Lower lobe of right lung (tissue), 2 donors: Measurements from ENCODE around the gene PTPRN2. TPM values are rescaled to one million over a fixed set of nuclear protein-coding genes. Genes with fewer than 3 reads are reported as not detected.

ENCODE experiments used
- ATAC-seq, 2 donors: fragments of 200-7000 bp; cut with Tn5 transposase; one replicate each; pipeline ENCODE4 v1.9.1; 2020 to 2022; ENCODE audit warnings: mild to moderate bottlenecking in 2 of 2, moderate library complexity in 2 of 2
- DNase-seq: peaks from one replicate; pipeline ENCODE4 v3.0.0-alpha.2; 2020
- H3K27ac ChIP-seq: fragments of 200-600 bp; one replicate; pipeline ENCODE4 v1.8.0; 2022
- H3K27me3 ChIP-seq: fragments of 200-600 bp; one replicate; pipeline ENCODE4 v1.8.0; 2022; ENCODE audit warnings: low read depth
- H3K36me3 ChIP-seq: fragments of 200-600 bp; one replicate; pipeline ENCODE4 v1.8.0; 2022; ENCODE audit warnings: mild to moderate bottlenecking
- H3K4me1 ChIP-seq: fragments of 200-600 bp; one replicate; pipeline ENCODE4 v1.8.0; 2022
- H3K4me3 ChIP-seq: fragments of 200-600 bp; one replicate; pipeline ENCODE4 v1.8.0; 2022; ENCODE audit warnings: mild to moderate bottlenecking
- H3K9me3 ChIP-seq: fragments of 200-600 bp; one replicate; pipeline ENCODE4 v1.8.0; 2022
- CTCF ChIP-seq: fragments of 200-600 bp; IDR thresholded peaks from one replicate; pipeline ENCODE4 v1.8.0; 2022; ENCODE audit warnings: antibody characterized with exemption, mild to moderate bottlenecking
- intact Hi-C: fragments of 100-400 bp; cut with DNase I; formaldehyde crosslinking; loops from one replicate; pipeline ENCODE4 v1.11.0; 2022
- total RNA-seq: library from RNA; stranded (reverse); fragmentation: NEBNext Ultra II Directional; extraction: Animal tissue kit (Norgen Biotek cat#: 25700); gene quantifications from one replicate; pipeline ENCODE4 v1.2.1, GENCODE V29; 2021
- donor health status: DM: no; HTN: yes; CAD: no; lungs with severe emphysema.

The PTPRN2 gene
- total RNA-seq, 1 donor from 2014 or later = 6.8 TPM

GRCh38 chr7:157521752-157522151 lies 1065.9 kb downstream of the PTPRN2 start:
- H3K4me1 ChIP-seq = no peaks in the 10 kb centered on the region
- H3K27ac ChIP-seq = no peak overlapping the region
- ATAC-seq = no peak
- no peaks in the 10 kb centered on the region for H3K9me3 ChIP-seq
- intact Hi-C loops = no loop called here
- no peaks in the 10 kb centered on the region for H3K36me3 ChIP-seq
- no peak overlapping the region for H3K4me3 ChIP-seq
- peaks cover 3% of the 10 kb centered on the region for H3K27me3 ChIP-seq
- DNase-seq = no peak
- TF ChIP-seq CTCF = no peak

- DNase-seq (no peak), ATAC-seq (no peak)
- Histone ChIP-seq H3K4me3 (no peak overlapping the region), H3K27me3 (peaks cover 3% of the 10 kb centered on the region), H3K27ac (no peak overlapping the region), H3K4me1 (no peaks in the 10 kb centered on the region), H3K36me3 (no peaks in the 10 kb centered on the region), H3K9me3 (no peaks in the 10 kb centered on the region)
- TF ChIP-seq CTCF = no peak
- intact Hi-C loops = no loop called here
Measured at GRCh38 chr7:157521061-157521731, 1066.4 kb downstream of the PTPRN2 start.

GRCh38 chr7:157520249-157520648 lies 1067.4 kb downstream of the PTPRN2 start:
- no peak for TF ChIP-seq CTCF
- H3K4me1 ChIP-seq = no peaks in the 10 kb centered on the region
- intact Hi-C loops = no loop called here
- ATAC-seq (no peak), DNase-seq (no peak)
- H3K4me3 ChIP-seq = no peak overlapping the region
- H3K27me3 ChIP-seq = peaks cover 3% of the 10 kb centered on the region
- no peaks in the 10 kb centered on the region for H3K9me3 ChIP-seq
- H3K27ac ChIP-seq = no peak overlapping the region
- no peaks in the 10 kb centered on the region for H3K36me3 ChIP-seq

- no peak for DNase-seq
- Histone ChIP-seq H3K4me1 (no peaks in the 10 kb centered on the region), H3K9me3 (no peaks in the 10 kb centered on the region), H3K36me3 (no peaks in the 10 kb centered on the region), H3K27ac (no peak overlapping the region), H3K27me3 (peaks cover 3% of the 10 kb centered on the region), H3K4me3 (no peak overlapping the region)
- intact Hi-C loops = no loop called here
- no peak for TF ChIP-seq CTCF
- no peak for ATAC-seq
Measured at GRCh38 chr7:157519798-157520244, 1067.8 kb downstream of the PTPRN2 start.

GRCh38 chr7:157519246-157519645 lies 1068.4 kb downstream of the PTPRN2 start:
- no peaks in the 10 kb centered on the region for H3K9me3 ChIP-seq
- no peak for DNase-seq
- no peaks in the 10 kb centered on the region for H3K36me3 ChIP-seq
- TF ChIP-seq CTCF = no peak
- ATAC-seq = no peak
- no peak overlapping the region for H3K27ac ChIP-seq
- no peak overlapping the region for H3K4me3 ChIP-seq
- no peaks in the 10 kb centered on the region for H3K4me1 ChIP-seq
- intact Hi-C loops = no loop called here
- H3K27me3 ChIP-seq = peaks cover 3% of the 10 kb centered on the region
